ENCODE results near the gene S1PR2.
"Not testable (repeated sequence)": the region's sequence is repeated elsewhere in the genome, so short reads cannot be mapped to it uniquely, and the experiment has no call there.

Gene S1PR2

GRCh38 chr19:10211061-10211460 lies 20.1 kb downstream of the S1PR2 start:
- TF ChIP-seq CTCF (IDR thresholded peaks at IDR 0.05) = no peak
- no peak overlapping the region for H3K27ac ChIP-seq

GRCh38 chr19:10209315-10209714 lies 21.8 kb downstream of the S1PR2 start:
- no peak for TF ChIP-seq CTCF (IDR thresholded peaks at IDR 0.05)
- H3K4me3 ChIP-seq = no peak overlapping the region
- H3K27ac ChIP-seq = no peak overlapping the region
- no peak for DNase-seq (ENCODE audit: low spot score)

More at GRCh38 chr19:10211061-10211460, 20.1 kb downstream of the S1PR2 start:
- no peak for DNase-seq (ENCODE audit: low spot score)
- H3K4me3 ChIP-seq = no peak overlapping the region

GRCh38 chr19:10207026-10207425 lies 24.1 kb downstream of the S1PR2 start:
- Histone ChIP-seq H3K27ac (no peak overlapping the region), H3K4me3 (no peak overlapping the region)
- no peak for DNase-seq (ENCODE audit: low spot score)
- no peak for TF ChIP-seq CTCF (IDR thresholded peaks at IDR 0.05)

- no peak for DNase-seq (ENCODE audit: low spot score)
- Histone ChIP-seq H3K4me3 (no peak overlapping the region), H3K27ac (no peak overlapping the region)
- TF ChIP-seq CTCF (IDR thresholded peaks at IDR 0.05) = no peak
These were observed 24.8 kb downstream of the S1PR2 start for GRCh38 chr19:10206226-10206885.

- Histone ChIP-seq H3K27ac (no peak overlapping the region), H3K4me3 (no peak overlapping the region)
- no peak for TF ChIP-seq CTCF (IDR thresholded peaks at IDR 0.05)
- no peak for DNase-seq (ENCODE audit: low spot score)
These were observed 25.5 kb downstream of the S1PR2 start for GRCh38 chr19:10205636-10206035.

- Histone ChIP-seq H3K27ac (no peak overlapping the region), H3K4me3 (no peak overlapping the region)
- no peak for TF ChIP-seq CTCF (IDR thresholded peaks at IDR 0.05)
- DNase-seq (ENCODE audit: low spot score) = no peak
These were observed 27.4 kb downstream of the S1PR2 start for GRCh38 chr19:10203686-10204085.

GRCh38 chr19:10201176-10201575 lies 30.0 kb downstream of the S1PR2 start:
- H3K4me3 ChIP-seq = no peak overlapping the region
- H3K27ac ChIP-seq = no peak overlapping the region
- no peak for DNase-seq (ENCODE audit: low spot score)
- no peak for TF ChIP-seq CTCF (IDR thresholded peaks at IDR 0.05)

GRCh38 chr19:10200101-10200500 lies 31.0 kb downstream of the S1PR2 start:
- H3K4me3 ChIP-seq; H3K27ac ChIP-seq; DNase-seq (ENCODE audit: low spot score): not testable (repeated sequence)

- not testable (repeated sequence) for H3K27ac ChIP-seq; H3K4me3 ChIP-seq; DNase-seq (ENCODE audit: low spot score)
These were observed 32.1 kb downstream of the S1PR2 start for GRCh38 chr19:10198889-10199644.
